GM21737 (cell line): ENCODE measurements around the gene PRR5L.

Experiments used
- ATAC-seq: cut with Tn5 transposase; IDR thresholded peaks from one replicate; pipeline ENCODE4 v1.9.1; 2021; ENCODE audit warnings: mild to moderate bottlenecking, moderate library complexity; ENCODE audit not compliant: unreplicated experiment

PRR5L gene

GRCh38 chr11:36376009-36376887 is 80.2 kb downstream of the PRR5L start:
- no peak for ATAC-seq

GRCh38 chr11:36376888-36377758 is 81.0 kb downstream of the PRR5L start:
- ATAC-seq: no peak

- no peak for ATAC-seq
Measured at GRCh38 chr11:36377759-36378564, 81.9 kb downstream of the PRR5L start.

GRCh38 chr11:36379653-36380052 is 83.6 kb downstream of the PRR5L start:
- no peak for ATAC-seq

- ATAC-seq: no peak
Measured at GRCh38 chr11:36380296-36381014, 84.4 kb downstream of the PRR5L start.

- ATAC-seq: no peak
Measured at GRCh38 chr11:36381015-36381360, 84.9 kb downstream of the PRR5L start.

GRCh38 chr11:36383195-36383594 is 87.1 kb downstream of the PRR5L start:
- ATAC-seq: no peak

- ATAC-seq: no peak
Measured at GRCh38 chr11:36385121-36385970, 89.3 kb downstream of the PRR5L start.

- no peak for ATAC-seq
Measured at GRCh38 chr11:36386411-36386810, 90.3 kb downstream of the PRR5L start.

- ATAC-seq: no peak
Measured at GRCh38 chr11:36388071-36388470, 92.0 kb downstream of the PRR5L start.

- no peak for ATAC-seq
Measured at GRCh38 chr11:36388951-36389350, 92.9 kb downstream of the PRR5L start.

- no peak for ATAC-seq
Measured at GRCh38 chr11:36389811-36390210, 93.7 kb downstream of the PRR5L start.

- no peak for ATAC-seq
Measured at GRCh38 chr11:36390963-36391471, 94.9 kb downstream of the PRR5L start.

- no peak for ATAC-seq
Measured at GRCh38 chr11:36392196-36392595, 96.1 kb downstream of the PRR5L start.

- no peak for ATAC-seq
Measured at GRCh38 chr11:36394056-36394455, 98.0 kb downstream of the PRR5L start.

- ATAC-seq: no peak
Measured at GRCh38 chr11:36394926-36395325, 98.8 kb downstream of the PRR5L start.

GRCh38 chr11:36395978-36396736 is 100.1 kb downstream of the PRR5L start:
- no peak for ATAC-seq

- no peak for ATAC-seq
Measured at GRCh38 chr11:36398231-36398953, 102.3 kb downstream of the PRR5L start.
